NCI-H2107 treated with DMSO at 0.1 percent for 48 hours (cell line): ENCODE results near the gene C2CD5.
A peak's percentile ranks its signal among the peaks of the same experiment; 100 is the strongest.
"Not testable (repeated sequence)": the region's sequence is repeated elsewhere in the genome, so short reads cannot be mapped to it uniquely, and the experiment has no call there.

Experiments used
- DNase-seq: peaks from one replicate; lab custom pipeline; 2025; ENCODE audit not compliant: unreplicated experiment; lab: John Stamatoyannopoulos, UW

The C2CD5 gene

DNA sequence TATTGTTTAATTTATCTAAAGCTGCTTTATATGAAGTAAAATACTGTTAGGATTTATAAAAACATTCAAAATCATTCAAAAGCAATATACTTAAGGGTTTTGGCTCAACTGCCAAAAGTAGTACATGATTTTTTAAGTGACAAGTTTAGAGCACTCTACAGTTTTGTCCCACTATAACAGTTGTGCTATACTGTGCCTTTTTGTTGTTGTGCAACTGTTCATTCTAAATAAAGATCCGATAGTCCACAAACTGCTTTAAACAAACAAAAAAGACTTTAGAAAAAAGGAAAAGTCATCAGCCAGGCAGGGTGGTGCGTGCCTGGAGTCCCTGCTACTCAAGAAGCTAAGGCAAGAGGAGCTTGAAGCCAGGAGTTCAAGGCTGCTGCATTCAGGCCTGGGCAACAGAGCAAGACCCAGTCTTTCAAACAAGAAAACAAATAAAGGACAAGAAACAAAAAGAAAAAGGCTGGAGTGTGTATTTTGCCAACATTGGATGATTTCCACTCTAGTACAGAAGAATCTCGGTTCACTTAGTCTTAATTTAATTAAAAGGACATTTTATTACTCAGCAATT lies 7.3 kb downstream of the C2CD5 start:
- DNase-seq = no peak

DNA sequence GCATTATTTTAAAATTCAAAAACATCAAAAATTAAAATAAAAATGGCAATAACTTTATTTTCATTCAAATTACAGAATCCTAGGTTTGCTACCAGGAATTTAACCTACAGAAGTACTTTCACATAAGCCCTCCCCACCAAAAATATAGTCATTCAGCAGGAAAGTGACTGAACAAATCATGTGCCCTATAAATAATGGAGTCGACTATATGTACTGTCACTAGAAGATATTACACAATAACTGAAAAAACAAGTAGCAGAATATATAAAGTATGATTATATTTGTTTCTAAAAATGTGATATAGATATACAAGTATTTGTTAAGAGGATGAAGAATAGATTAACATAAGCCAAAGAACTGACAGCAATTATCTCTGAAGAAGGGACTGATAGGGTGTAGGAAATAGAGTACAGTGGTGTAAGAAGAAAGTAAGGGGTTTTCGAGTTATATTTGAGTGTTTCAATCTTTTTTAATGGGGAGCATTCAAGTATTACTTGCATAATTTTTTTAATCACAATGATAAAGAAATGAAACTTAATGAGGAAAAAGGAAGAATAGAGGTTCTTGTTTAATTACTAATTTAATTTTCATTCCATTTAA lies 7.9 kb downstream of the C2CD5 start:
- DNase-seq = no peak

GRCh38 chr12:22535478-22535877 lies 8.9 kb downstream of the C2CD5 start:
- DNase-seq = no peak

GRCh38 chr12:22535038-22535437 lies 9.3 kb downstream of the C2CD5 start:
- no peak for DNase-seq

- DNase-seq = no peak
Measured at GRCh38 chr12:22533155-22533554, 11.2 kb downstream of the C2CD5 start.

GRCh38 chr12:22532317-22532716 lies 12.0 kb downstream of the C2CD5 start:
- no peak for DNase-seq

GRCh38 chr12:22531205-22531604 lies 13.1 kb downstream of the C2CD5 start:
- no peak for DNase-seq

DNA sequence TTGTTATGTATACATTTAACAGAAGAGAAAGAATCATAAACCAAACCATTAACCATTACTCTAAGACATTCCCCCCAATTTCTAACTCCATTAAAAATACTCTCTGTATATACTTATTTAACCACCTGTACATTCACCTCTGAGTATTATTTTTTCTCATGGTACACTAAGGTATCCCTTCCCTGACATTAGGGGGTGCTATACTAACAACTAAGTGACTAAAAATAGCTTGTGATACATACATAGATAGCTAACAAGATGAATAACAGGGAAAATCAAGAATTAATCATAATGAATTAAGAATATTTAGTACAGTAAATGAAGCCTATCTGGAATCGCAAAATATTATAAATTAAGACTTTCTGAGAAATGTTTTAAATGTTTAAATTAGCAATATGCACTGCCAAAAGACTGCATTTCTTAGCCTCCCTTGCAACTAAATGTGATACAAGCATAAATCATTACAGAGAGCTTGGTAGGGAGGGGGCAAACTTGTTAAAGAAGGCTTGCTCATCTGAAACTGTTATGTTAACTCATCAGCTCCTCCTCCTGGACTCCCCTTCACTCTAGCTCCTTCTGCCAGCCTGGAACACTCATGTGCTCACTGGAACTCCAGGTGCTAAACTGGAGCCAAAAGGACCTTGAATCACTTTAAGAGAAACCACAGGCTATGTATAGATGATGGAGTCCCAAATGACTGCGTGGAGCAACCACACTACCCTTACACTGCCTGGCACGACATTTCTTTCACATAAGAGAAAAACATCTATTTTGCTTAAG lies 14.9 kb downstream of the C2CD5 start:
- DNase-seq = peak; percentile 55

DNA sequence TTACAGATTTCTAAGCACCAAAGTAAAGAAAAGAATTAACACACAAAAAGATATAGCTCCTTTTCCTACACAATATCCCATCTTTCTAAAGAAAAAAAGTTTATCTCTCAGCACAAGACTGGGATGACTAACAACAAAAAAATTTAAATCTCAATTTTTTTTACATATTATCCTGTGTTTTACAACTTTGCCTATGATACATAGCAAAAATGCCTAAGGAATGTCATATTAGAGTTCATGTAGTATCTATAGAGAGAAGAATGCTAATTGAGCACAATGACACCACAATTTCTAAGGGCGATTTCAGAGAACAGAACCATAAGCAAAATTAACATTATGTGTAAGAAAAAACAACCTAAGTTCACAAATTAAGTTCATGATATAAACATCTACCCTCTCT lies 16.3 kb downstream of the C2CD5 start:
- DNase-seq = no peak

DNA sequence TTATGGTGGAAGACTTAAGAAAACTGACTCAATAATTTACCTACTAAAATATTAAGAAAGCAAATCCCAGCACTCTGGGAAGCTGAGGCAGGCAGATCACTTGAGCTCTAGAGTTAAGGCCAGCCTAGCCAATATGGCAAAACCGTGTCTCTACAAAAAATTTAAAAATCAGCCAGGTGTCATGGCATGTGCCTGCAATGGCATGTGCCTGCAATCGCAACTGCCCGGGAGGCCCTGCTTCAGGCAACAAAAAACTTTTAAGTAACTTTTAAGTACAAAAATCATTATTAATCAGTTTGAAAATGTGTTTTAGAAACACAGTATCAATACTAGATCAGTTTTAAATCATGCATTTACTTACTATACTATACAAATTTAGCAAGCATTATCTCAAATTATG lies 17.5 kb downstream of the C2CD5 start:
- DNase-seq = no peak

DNA sequence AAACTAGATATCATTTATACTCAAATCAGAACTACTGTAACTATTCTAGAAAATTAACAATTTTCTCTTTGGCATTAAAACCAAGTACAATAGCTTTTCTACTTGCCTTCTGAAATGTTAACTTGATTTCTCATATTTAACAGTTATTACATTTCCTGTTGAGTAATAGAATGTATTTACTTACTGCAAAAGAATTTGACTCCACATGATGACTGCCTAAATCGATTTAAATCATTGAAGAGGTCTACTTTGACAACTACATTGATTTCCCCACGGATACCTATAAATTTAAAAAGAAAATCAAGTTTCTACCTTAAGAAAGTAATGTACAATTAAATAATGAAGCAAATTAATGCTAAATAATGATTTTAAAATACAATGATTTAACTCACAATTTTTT lies 18.9 kb downstream of the C2CD5 start:
- no peak for DNase-seq

- no peak for DNase-seq
Measured at GRCh38 chr12:22518998-22519397, 25.3 kb downstream of the C2CD5 start.

- DNase-seq = peak; percentile 39
Measured at GRCh38 chr12:22518060-22518719, 26.2 kb downstream of the C2CD5 start.

DNA sequence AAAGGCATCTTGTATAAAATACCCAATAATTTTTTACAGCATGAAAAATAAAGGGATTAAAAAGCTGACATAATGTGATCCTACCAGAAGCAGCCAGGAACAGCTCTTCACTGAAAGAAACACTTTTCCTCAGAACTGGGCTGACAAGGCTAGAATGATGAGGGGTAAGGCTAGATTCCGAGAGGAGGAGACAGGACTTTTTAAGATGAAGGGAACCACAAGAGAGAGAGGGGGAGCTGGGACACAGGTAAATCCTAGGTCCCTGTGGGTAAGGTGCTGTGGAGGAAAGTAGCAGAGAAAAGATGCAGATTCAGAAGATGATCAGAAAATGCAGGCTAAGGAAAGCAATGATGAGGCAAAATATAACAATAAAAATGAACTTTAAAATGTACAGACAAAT lies 29.5 kb downstream of the C2CD5 start:
- no peak for DNase-seq

- no peak for DNase-seq
Measured at GRCh38 chr12:22505826-22506225, 38.5 kb downstream of the C2CD5 start.

GRCh38 chr12:22500100-22500499 lies 44.2 kb downstream of the C2CD5 start:
- DNase-seq = no peak

DNA sequence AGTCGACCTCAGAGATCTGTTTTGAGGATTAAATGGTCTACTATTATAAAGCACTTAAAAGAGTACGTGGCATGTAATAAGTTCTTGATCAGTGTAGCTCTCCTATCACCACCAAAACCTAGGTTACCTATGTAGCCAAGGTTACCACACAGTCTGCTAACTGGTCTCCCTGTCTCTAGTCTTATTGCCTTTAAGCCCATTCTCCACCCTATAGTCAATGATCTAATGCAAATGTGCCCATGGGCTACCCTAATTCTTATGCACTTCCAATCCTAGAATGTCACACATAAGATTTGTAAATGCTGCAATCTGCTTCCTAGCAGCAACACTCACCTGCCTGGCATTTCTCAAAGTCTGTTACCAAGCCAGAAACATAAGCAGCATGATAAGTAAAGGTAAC lies 44.9 kb downstream of the C2CD5 start:
- DNase-seq = no peak

DNA sequence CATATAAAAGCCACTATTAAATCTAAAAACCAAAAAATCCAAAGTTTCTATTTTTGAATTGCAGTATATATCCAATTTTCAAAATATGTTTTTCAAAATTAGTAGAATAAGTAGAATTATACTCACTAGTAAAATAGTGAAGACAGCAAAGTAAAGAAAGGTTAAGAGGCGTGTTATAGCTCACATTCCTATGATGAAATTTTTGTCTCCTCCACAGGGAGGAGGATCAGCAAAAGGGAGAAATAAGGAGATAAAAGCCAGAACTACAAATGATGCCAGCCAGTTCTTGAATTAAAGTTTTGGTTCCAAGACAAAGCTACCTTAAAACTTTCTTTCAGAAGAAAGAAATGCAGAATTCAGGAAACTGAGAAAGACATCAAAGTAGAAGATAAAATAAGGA lies 50.0 kb downstream of the C2CD5 start:
- no peak for DNase-seq

GRCh38 chr12:22491034-22491433 lies 53.3 kb downstream of the C2CD5 start:
- DNase-seq = no peak

- DNase-seq = no peak
Measured at GRCh38 chr12:22488478-22488877, 55.9 kb downstream of the C2CD5 start.

DNA sequence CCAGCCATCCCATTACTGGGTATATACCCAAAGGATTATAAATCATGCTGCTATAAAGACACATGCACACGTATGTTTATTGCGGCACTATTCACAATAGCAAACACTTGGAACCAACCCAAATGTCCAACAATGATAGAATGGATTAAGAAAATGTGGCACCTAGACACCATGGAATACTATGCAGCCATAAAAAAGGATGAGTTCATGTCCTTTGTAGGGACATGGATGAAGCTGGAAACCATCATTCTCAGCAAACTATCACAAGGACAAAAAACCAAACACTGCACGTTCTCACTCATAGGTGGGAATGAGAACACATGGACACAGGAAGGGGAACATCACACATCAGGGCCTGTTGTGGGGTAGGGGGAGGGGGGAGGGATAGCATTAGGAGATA lies 56.7 kb downstream of the C2CD5 start:
- not testable (repeated sequence) for DNase-seq

DNA sequence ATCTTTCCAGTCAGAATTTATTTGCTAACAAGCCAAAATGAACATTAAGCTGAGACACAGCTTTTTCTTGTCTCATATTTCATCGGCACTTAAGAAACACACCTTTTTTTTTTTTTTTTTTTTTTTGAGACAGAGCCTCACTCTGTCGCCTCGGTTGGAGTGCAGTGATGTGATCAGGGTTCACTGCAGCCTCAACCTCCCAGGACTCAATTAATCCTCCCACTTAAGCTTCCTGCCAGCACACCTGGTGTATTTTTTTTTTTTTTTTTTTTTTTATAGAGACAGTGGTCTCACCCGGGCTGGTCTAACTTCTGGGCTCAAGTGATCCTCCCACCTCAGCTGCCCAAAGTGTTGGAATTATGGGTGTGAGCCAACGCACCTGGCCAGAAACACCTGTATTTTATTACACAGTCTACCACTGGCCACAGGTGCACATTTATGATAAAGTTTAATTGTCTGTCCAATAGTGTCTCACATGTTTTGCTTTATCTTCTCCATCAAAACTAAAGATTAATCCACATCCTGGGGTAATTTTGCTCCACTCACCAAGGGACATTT lies 62.7 kb downstream of the C2CD5 start:
- DNase-seq = no peak
